ENCODE measurements around the gene SLIT3.

SLIT3 gene

GRCh38 chr5:168872246-168872645 lies 428.7 kb downstream of the SLIT3 start:
- H3K27me3 ChIP-seq (ENCODE audit: control insufficient read depth, insufficient read depth, low read length) = no peaks in the 10 kb centered on the region
- H3K9me3 ChIP-seq (ENCODE audit: control insufficient read depth, low read depth, low read length) = no peaks in the 10 kb centered on the region
- H3K4me1 ChIP-seq (ENCODE audit: control insufficient read depth, low read depth, low read length) = peaks cover 9% of the 10 kb centered on the region
- no peaks in the 10 kb centered on the region for H3K36me3 ChIP-seq (ENCODE audit: control insufficient read depth, low read depth, low read length)
- no peak overlapping the region for H3K9ac ChIP-seq (ENCODE audit: low read length)
- H3K27ac ChIP-seq (ENCODE audit: low read length) = no peak overlapping the region
- no peak overlapping the region for H3K4me3 ChIP-seq (ENCODE audit: low read length)

GRCh38 chr5:168870910-168871309 lies 430.0 kb downstream of the SLIT3 start:
- Histone ChIP-seq H3K9me3 (ENCODE audit: control insufficient read depth, low read depth, low read length) (no peaks in the 10 kb centered on the region), H3K4me3 (ENCODE audit: low read length) (no peak overlapping the region), H3K9ac (ENCODE audit: low read length) (no peak overlapping the region), H3K4me1 (ENCODE audit: control insufficient read depth, low read depth, low read length) (peaks cover 14% of the 10 kb centered on the region), H3K36me3 (ENCODE audit: control insufficient read depth, low read depth, low read length) (no peaks in the 10 kb centered on the region), H3K27me3 (ENCODE audit: control insufficient read depth, insufficient read depth, low read length) (no peaks in the 10 kb centered on the region), H3K27ac (ENCODE audit: low read length) (no peak overlapping the region)

- no peaks in the 10 kb centered on the region for H3K27me3 ChIP-seq (ENCODE audit: control insufficient read depth, insufficient read depth, low read length)
- H3K36me3 ChIP-seq (ENCODE audit: control insufficient read depth, low read depth, low read length) = no peaks in the 10 kb centered on the region
- H3K27ac ChIP-seq (ENCODE audit: low read length) = no peak overlapping the region
Measured at GRCh38 chr5:168869615-168870227, 431.2 kb downstream of the SLIT3 start.

GRCh38 chr5:168867241-168867640 lies 433.7 kb downstream of the SLIT3 start:
- no peak overlapping the region for H3K27ac ChIP-seq (ENCODE audit: low read length)
- H3K9ac ChIP-seq (ENCODE audit: low read length) = no peak overlapping the region
- no peak overlapping the region for H3K4me3 ChIP-seq (ENCODE audit: low read length)
- H3K4me1 ChIP-seq (ENCODE audit: control insufficient read depth, low read depth, low read length) = peaks cover 4% of the 10 kb centered on the region
- no peaks in the 10 kb centered on the region for H3K9me3 ChIP-seq (ENCODE audit: control insufficient read depth, low read depth, low read length)
- H3K36me3 ChIP-seq (ENCODE audit: control insufficient read depth, low read depth, low read length) = no peaks in the 10 kb centered on the region
- no peaks in the 10 kb centered on the region for H3K27me3 ChIP-seq (ENCODE audit: control insufficient read depth, insufficient read depth, low read length)

More at GRCh38 chr5:168869615-168870227, 431.2 kb downstream of the SLIT3 start:
- Histone ChIP-seq H3K9ac (ENCODE audit: low read length) (no peak overlapping the region), H3K9me3 (ENCODE audit: control insufficient read depth, low read depth, low read length) (no peaks in the 10 kb centered on the region), H3K4me1 (ENCODE audit: control insufficient read depth, low read depth, low read length) (peaks cover 8% of the 10 kb centered on the region), H3K4me3 (ENCODE audit: low read length) (no peak overlapping the region)

- Histone ChIP-seq H3K4me3 (ENCODE audit: low read length) (no peak overlapping the region), H3K36me3 (ENCODE audit: control insufficient read depth, low read depth, low read length) (no peaks in the 10 kb centered on the region), H3K27ac (ENCODE audit: low read length) (no peak overlapping the region), H3K4me1 (ENCODE audit: control insufficient read depth, low read depth, low read length) (peaks cover 4% of the 10 kb centered on the region), H3K9me3 (ENCODE audit: control insufficient read depth, low read depth, low read length) (no peaks in the 10 kb centered on the region), H3K27me3 (ENCODE audit: control insufficient read depth, insufficient read depth, low read length) (no peaks in the 10 kb centered on the region), H3K9ac (ENCODE audit: low read length) (no peak overlapping the region)
Measured at GRCh38 chr5:168865968-168866367, 435.0 kb downstream of the SLIT3 start.

- Histone ChIP-seq H3K4me3 (ENCODE audit: low read length) (no peak overlapping the region), H3K9ac (ENCODE audit: low read length) (no peak overlapping the region), H3K4me1 (ENCODE audit: control insufficient read depth, low read depth, low read length) (peaks cover 4% of the 10 kb centered on the region), H3K36me3 (ENCODE audit: control insufficient read depth, low read depth, low read length) (no peaks in the 10 kb centered on the region), H3K9me3 (ENCODE audit: control insufficient read depth, low read depth, low read length) (no peaks in the 10 kb centered on the region), H3K27me3 (ENCODE audit: control insufficient read depth, insufficient read depth, low read length) (no peaks in the 10 kb centered on the region), H3K27ac (ENCODE audit: low read length) (no peak overlapping the region)
Measured at GRCh38 chr5:168863021-168863420, 437.9 kb downstream of the SLIT3 start.

- H3K4me1 ChIP-seq (ENCODE audit: control insufficient read depth, low read depth, low read length) = no peaks in the 10 kb centered on the region
- no peaks in the 10 kb centered on the region for H3K9me3 ChIP-seq (ENCODE audit: control insufficient read depth, low read depth, low read length)
- H3K36me3 ChIP-seq (ENCODE audit: control insufficient read depth, low read depth, low read length) = no peaks in the 10 kb centered on the region
- H3K27ac ChIP-seq (ENCODE audit: low read length) = no peak overlapping the region
- H3K4me3 ChIP-seq (ENCODE audit: low read length) = no peak overlapping the region
- H3K9ac ChIP-seq (ENCODE audit: low read length) = no peak overlapping the region
- H3K27me3 ChIP-seq (ENCODE audit: control insufficient read depth, insufficient read depth, low read length) = no peaks in the 10 kb centered on the region
Measured at GRCh38 chr5:168860503-168860902, 440.4 kb downstream of the SLIT3 start.

GRCh38 chr5:168860081-168860480 lies 440.9 kb downstream of the SLIT3 start:
- H3K36me3 ChIP-seq (ENCODE audit: control insufficient read depth, low read depth, low read length) = no peaks in the 10 kb centered on the region
- no peak overlapping the region for H3K27ac ChIP-seq (ENCODE audit: low read length)
- no peaks in the 10 kb centered on the region for H3K27me3 ChIP-seq (ENCODE audit: control insufficient read depth, insufficient read depth, low read length)
- H3K4me1 ChIP-seq (ENCODE audit: control insufficient read depth, low read depth, low read length) = no peaks in the 10 kb centered on the region
- H3K9ac ChIP-seq (ENCODE audit: low read length) = no peak overlapping the region
- no peaks in the 10 kb centered on the region for H3K9me3 ChIP-seq (ENCODE audit: control insufficient read depth, low read depth, low read length)
- H3K4me3 ChIP-seq (ENCODE audit: low read length) = no peak overlapping the region

GRCh38 chr5:168859471-168859870 lies 441.5 kb downstream of the SLIT3 start:
- H3K9me3 ChIP-seq (ENCODE audit: control insufficient read depth, low read depth, low read length) = no peaks in the 10 kb centered on the region
- H3K9ac ChIP-seq (ENCODE audit: low read length) = no peak overlapping the region
- no peaks in the 10 kb centered on the region for H3K36me3 ChIP-seq (ENCODE audit: control insufficient read depth, low read depth, low read length)
- H3K4me1 ChIP-seq (ENCODE audit: control insufficient read depth, low read depth, low read length) = no peaks in the 10 kb centered on the region
- H3K27me3 ChIP-seq (ENCODE audit: control insufficient read depth, insufficient read depth, low read length) = no peaks in the 10 kb centered on the region
- no peak overlapping the region for H3K4me3 ChIP-seq (ENCODE audit: low read length)
- H3K27ac ChIP-seq (ENCODE audit: low read length) = no peak overlapping the region

- Histone ChIP-seq H3K4me3 (ENCODE audit: low read length) (no peak overlapping the region), H3K27ac (ENCODE audit: low read length) (no peak overlapping the region), H3K9me3 (ENCODE audit: control insufficient read depth, low read depth, low read length) (no peaks in the 10 kb centered on the region), H3K9ac (ENCODE audit: low read length) (no peak overlapping the region), H3K4me1 (ENCODE audit: control insufficient read depth, low read depth, low read length) (no peaks in the 10 kb centered on the region), H3K36me3 (ENCODE audit: control insufficient read depth, low read depth, low read length) (no peaks in the 10 kb centered on the region), H3K27me3 (ENCODE audit: control insufficient read depth, insufficient read depth, low read length) (no peaks in the 10 kb centered on the region)
Measured at GRCh38 chr5:168858994-168859393, 441.9 kb downstream of the SLIT3 start.

- no peaks in the 10 kb centered on the region for H3K27me3 ChIP-seq (ENCODE audit: control insufficient read depth, insufficient read depth, low read length)
- H3K9me3 ChIP-seq (ENCODE audit: control insufficient read depth, low read depth, low read length) = no peaks in the 10 kb centered on the region
- no peaks in the 10 kb centered on the region for H3K36me3 ChIP-seq (ENCODE audit: control insufficient read depth, low read depth, low read length)
- H3K4me3 ChIP-seq (ENCODE audit: low read length) = no peak overlapping the region
- H3K27ac ChIP-seq (ENCODE audit: low read length) = no peak overlapping the region
- H3K9ac ChIP-seq (ENCODE audit: low read length) = no peak overlapping the region
- no peaks in the 10 kb centered on the region for H3K4me1 ChIP-seq (ENCODE audit: control insufficient read depth, low read depth, low read length)
Measured at GRCh38 chr5:168858371-168858770, 442.6 kb downstream of the SLIT3 start.

GRCh38 chr5:168853972-168854371 lies 447.0 kb downstream of the SLIT3 start:
- no peaks in the 10 kb centered on the region for H3K9me3 ChIP-seq (ENCODE audit: control insufficient read depth, low read depth, low read length)
- no peaks in the 10 kb centered on the region for H3K27me3 ChIP-seq (ENCODE audit: control insufficient read depth, insufficient read depth, low read length)
- no peak overlapping the region for H3K9ac ChIP-seq (ENCODE audit: low read length)
- no peak overlapping the region for H3K4me3 ChIP-seq (ENCODE audit: low read length)
- H3K4me1 ChIP-seq (ENCODE audit: control insufficient read depth, low read depth, low read length) = no peaks in the 10 kb centered on the region
- H3K27ac ChIP-seq (ENCODE audit: low read length) = no peak overlapping the region
- H3K36me3 ChIP-seq (ENCODE audit: control insufficient read depth, low read depth, low read length) = no peaks in the 10 kb centered on the region
